RPMI8226 (cell line): ENCODE results near the gene SPATA45.

ENCODE experiments used
- DNase-seq: peaks from one replicate; pipeline ENCODE4 v3.0.0-alpha.2; 2015

The SPATA45 gene

GRCh38 chr1:212827831-212828278, 19.6 kb downstream of the SPATA45 start:
- DNase-seq = no peak

- DNase-seq = no peak
Observed at GRCh38 chr1:212827171-212827776, 20.2 kb downstream of the SPATA45 start.

DNA sequence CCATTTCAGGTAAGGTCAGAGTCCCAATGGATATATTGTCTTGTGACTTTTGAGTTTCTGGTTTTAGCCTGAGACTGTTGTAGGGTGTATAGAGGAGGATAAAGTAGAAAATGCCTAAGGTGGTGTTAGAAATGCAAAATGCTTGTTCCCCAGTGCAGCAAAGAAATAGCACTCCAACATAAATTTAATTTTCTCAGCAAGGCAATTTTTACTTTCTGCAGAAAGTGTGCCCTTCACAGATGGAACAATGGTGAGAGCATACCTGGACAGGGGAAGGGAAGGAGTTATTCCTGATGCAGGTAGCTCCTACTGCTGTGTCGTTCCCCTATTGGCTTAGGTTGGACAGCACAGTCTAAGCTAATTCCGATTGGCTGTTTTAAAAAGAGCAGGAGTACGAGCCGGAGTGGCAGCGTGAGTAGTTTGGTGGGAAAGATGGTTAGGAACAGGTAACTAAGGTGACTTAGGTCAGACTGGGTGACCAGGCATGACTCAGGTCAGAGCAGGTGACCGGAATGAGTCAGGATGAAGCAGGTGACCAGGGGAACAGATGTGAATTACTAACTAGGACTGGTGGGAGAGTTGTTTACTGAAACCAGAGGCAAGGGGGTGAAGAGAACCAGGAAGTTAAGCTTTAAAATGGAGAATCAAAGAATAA, 21.5 kb downstream of the SPATA45 start:
- no peak for DNase-seq

DNA sequence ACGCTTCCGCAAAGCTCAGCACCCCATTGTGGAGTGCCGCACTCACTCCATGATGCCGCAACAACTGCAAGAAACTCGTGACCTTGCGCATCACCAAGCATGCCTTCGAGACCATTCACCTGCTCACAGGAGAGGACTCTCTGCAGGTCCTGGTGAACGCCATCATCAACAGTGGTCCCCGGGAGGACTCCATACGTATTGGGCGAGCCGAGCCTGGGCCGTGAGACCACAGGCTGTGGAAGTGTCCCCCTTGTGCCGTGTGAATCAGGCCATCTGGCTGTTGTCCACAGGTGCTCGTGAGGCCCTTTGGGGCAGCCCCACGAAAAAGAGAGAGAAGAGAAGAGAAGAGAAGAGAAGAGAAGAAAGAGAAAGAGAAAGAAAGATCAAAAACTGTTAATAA, 23.2 kb downstream of the SPATA45 start:
- DNase-seq = no peak

DNA sequence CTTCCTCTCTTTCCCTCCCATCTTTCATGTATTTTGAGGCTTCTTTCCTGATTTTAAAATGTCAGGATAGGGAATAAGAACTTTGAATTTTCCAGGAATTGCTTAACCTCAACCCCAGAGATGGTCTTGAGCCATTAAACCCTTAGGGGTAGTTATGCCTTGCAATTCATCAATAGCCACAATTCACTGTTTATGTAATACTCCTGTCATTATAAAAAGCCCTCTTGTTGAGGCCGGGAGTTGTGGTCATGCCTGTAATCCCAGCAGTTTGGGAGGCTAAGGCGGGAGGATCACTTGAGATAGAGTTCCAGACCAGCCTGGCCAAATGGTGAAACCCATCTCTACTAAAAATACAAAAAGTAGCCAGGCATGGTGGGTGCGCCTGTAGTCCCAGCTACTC, 24.5 kb downstream of the SPATA45 start:
- DNase-seq = no peak

- no peak for DNase-seq
Observed at GRCh38 chr1:212820969-212821368, 26.5 kb downstream of the SPATA45 start.

GRCh38 chr1:212819726-212820125, 27.7 kb downstream of the SPATA45 start:
- no peak for DNase-seq

DNA sequence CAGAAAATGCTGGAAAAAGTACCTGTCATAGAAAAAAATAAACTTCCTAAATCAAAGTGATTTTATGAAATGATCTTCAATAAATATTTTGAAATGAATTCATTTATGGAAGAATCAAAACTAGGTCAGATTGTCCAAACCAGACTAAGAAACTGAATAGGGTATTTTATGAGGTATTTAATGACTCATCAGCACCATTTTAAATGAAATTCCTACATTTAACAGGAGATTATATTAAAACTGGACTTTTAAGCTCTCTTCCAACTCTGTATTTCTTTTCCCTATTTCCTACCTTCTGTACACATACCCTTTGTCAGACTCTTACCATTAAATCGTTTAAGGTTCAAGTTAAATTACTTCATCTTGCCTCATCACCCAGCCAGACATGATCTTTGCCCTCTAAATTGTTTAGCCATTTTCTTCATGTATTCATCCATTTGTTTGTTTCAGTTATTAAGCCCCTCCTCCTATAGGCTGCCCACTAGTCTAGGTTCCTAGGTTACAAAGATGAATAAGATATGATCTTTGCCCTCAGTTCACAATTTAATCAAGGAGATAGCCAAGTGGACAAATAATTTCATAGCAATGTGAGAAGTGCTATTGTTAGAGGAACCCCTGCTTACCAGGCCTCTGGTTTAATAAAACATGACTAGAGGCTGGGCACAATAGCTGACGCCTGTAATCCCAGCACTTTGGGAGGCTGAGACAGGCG, 30.7 kb downstream of the SPATA45 start:
- no peak for DNase-seq

- DNase-seq = peak; percentile 15
Observed at GRCh38 chr1:212814537-212815334, 32.7 kb downstream of the SPATA45 start.

DNA sequence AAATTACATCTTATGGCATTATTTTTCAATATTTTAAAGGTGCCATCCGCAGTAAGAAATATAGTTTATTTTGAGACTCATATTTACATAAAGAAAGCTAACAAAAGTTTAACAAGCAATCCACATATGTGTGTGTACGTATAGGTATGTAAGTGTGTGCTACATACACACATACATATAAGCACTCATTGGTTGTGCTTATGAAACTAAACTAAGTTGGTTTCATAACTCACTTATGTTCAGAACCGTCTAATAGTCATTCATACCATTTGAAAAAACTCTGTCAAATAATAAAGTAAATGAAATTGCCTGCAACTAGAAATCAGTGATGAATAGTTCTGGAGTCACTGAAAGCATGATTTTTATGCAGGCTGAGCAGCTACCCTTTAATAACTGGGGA, 41.7 kb downstream of the SPATA45 start:
- DNase-seq = no peak

GRCh38 chr1:212797681-212798080, 49.8 kb downstream of the SPATA45 start:
- no peak for DNase-seq

DNA sequence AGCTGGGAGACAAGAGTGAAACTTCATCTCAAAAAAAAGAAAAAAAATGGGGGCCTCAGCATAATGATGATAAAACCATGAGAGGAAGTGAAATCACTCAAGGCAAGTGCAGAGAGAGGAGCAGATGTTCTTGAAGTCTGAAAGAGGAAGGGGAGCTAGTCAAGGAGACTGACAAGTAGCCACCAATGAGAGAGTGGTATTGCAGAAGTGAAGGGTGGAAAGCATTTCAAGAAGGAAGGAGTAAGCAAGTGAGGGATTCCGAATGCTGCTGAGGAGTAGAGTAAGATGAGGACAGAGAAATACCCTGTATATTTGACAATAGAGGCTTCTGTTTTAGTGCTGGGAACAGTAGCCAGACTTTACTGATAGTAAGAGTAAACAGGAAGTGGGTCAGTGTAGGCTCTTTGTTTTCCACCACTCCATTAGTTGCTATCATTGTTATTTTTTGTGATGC, 52.9 kb downstream of the SPATA45 start:
- peak; percentile 92 for DNase-seq

GRCh38 chr1:212792396-212792908, 55.0 kb downstream of the SPATA45 start:
- no peak for DNase-seq

DNA sequence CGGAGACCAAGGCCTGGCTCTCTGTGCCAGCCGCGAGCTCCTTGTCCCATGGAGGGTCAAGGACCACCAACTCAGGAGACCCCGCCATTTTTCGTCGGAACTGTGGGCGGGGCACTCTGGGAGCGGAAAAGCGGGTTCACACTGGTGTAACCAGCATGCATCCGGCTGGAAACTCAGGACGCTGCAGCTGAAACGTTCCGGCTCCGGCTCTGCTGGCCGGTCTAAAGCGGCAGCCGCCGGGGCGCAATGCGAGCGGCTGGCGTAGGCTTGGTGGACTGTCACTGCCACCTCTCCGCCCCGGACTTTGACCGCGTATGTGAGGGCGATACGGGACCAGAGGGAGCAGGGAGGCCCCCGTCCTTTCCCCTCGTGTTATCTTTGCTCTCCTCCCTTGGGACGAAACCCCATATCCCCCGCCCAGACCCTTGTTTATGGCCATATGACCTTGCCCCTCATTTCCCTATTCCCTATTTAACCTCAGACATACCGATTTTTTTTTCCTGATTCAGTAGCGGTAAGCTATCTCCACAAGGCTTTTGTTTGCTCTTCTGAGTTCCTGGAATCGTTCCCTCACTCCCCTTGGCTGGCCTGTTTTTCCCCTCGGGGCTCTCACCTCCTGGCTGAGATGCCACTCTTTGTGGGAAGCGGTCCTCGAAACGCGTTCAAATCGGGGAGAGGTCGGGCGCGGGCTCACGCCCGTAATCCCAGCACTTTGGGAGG, 55.6 kb downstream of the SPATA45 start, which contains the start of the genes NSL1 and TATDN3:
Gene NSL1 (minus strand): TSS at position 102 of the 720 bp plus-strand sequence. CDS start 14 bp downstream, at position 88.
Gene TATDN3 (plus strand): TSS at position 219 of the 720 bp plus-strand sequence. CDS start 28 bp downstream, at position 247.
- DNase-seq = peak; percentile 97

- DNase-seq = no peak
Observed at GRCh38 chr1:212791261-212791675, 56.2 kb downstream of the SPATA45 start.

GRCh38 chr1:212785871-212786270, 61.6 kb downstream of the SPATA45 start:
- no peak for DNase-seq

DNA sequence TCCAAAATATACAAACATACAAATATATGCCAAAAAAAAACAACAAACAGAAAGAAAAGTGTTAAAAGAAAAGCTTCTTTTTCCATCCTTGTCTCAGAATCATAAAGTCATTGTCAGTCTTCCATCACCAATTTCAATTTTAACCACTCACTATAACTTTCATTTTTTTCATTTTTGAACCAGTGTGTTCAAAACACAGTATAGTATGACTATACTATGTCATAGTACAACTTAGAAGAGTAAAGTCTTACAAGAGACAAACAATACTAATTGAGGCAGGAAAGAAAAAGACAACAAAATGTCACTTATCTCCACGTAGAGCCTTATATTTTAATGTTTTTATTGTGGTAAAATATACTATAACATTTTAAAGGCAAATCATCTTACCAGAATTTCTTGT, 63.5 kb downstream of the SPATA45 start:
- DNase-seq = no peak

GRCh38 chr1:212782422-212783154, 64.9 kb downstream of the SPATA45 start:
- no peak for DNase-seq

GRCh38 chr1:212781225-212781624, 66.2 kb downstream of the SPATA45 start:
- DNase-seq = no peak

DNA sequence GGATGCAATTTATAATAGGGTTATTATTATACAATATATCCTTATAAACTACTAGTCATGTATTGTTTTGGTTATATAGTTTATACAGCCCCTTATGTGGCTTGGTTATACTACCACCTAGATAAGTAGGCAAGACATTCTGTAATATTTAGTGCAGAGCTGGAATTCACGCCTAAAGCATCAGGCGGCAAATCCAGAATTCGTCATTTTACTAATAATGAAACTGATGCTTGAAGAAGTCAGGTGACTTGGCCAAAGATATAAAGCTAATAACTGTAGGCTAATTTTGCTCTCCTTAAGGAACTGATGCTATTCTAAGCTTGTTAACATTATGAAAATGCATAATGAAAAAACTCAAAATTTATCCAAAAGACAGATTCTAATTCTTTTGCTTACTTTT, 66.7 kb downstream of the SPATA45 start:
- DNase-seq = no peak
